CD4-positive, alpha-beta T cell (primary cell): Measurements from ENCODE around the gene CCDC85A. TPM values are rescaled to one million over a fixed set of nuclear protein-coding genes. Genes with fewer than 3 reads are reported as not detected.

Source experiments
- ATAC-seq: fragments of 200-7000 bp; cut with Tn5 transposase; one replicate; pipeline ENCODE4 v1.10.0; 2022; ENCODE audit warnings: mild to moderate bottlenecking; ENCODE audit not compliant: poor library complexity
- CTCF ChIA-PET: fragments of 350-600 bp; sonication (Branson Sonifier 250); formaldehyde crosslinking; loops from one replicate; lab custom pipeline; 2021; ENCODE audit warnings: antibody characterized with exemption, inconsistent platforms; lab: Charles Lee
- POLR2A ChIA-PET: fragments of 350-600 bp; sonication (Branson Sonifier 250); formaldehyde crosslinking; loops from one replicate; lab custom pipeline; 2021; ENCODE audit warnings: antibody characterized with exemption, inconsistent platforms; lab: Charles Lee
- DNase-seq, 14 experiments: peaks; one replicate each; pipeline ENCODE4 v3.0.0-alpha.2; 2013 to 2020; ENCODE audit warnings: mixed read lengths in 2 of 14
- H3K27ac ChIP-seq, 2 donors: one replicate each; pipeline versions ENCODE4 v1.5.1 to v1.7.0; 2013; ENCODE audit warnings: low read length in 2 of 2, low read depth in 1 of 2, mild to moderate bottlenecking in 1 of 2
- H3K27me3 ChIP-seq, 2 experiments: 1 replicate in 1 of 2; 2 replicates in 1 of 2; pipeline versions ENCODE4 v1.6.1 to v1.7.0; 2013; ENCODE audit warnings: low read length in 2 of 2, control low read depth in 1 of 2, mild to moderate bottlenecking in 1 of 2, moderate library complexity in 1 of 2; ENCODE audit not compliant: insufficient read depth in 2 of 2, control insufficient read depth in 1 of 2
- H3K36me3 ChIP-seq: one replicate; pipeline ENCODE4 v1.6.1; 2013; ENCODE audit warnings: low read length, control low read depth; ENCODE audit not compliant: insufficient read depth
- H3K4me1 ChIP-seq: one replicate; pipeline ENCODE4 v1.6.1; 2013; ENCODE audit warnings: low read length, control low read depth; ENCODE audit not compliant: insufficient read depth
- H3K4me3 ChIP-seq: one replicate; pipeline ENCODE4 v1.5.1; 2013; ENCODE audit warnings: mild to moderate bottlenecking, low read length, moderate library complexity
- H3K9me3 ChIP-seq, 2 experiments: 1 replicate in 1 of 2; 2 replicates in 1 of 2; pipeline versions ENCODE4 v1.6.1 to v1.7.0; 2013; ENCODE audit warnings: low read length in 2 of 2, mild to moderate bottlenecking in 2 of 2, control low read depth in 1 of 2, moderate library complexity in 1 of 2; ENCODE audit not compliant: control insufficient read depth in 1 of 2, insufficient read depth in 1 of 2
- H3K27ac Mint-ChIP-seq: one replicate; pipeline ENCODE4 v1.8.0; 2020; ENCODE audit warnings: mixed read lengths
- H3K27me3 Mint-ChIP-seq: one replicate; pipeline ENCODE4 v1.8.0; 2021; ENCODE audit warnings: mixed read lengths
- H3K36me3 Mint-ChIP-seq: one replicate; pipeline ENCODE4 v1.8.0; 2021; ENCODE audit warnings: low read depth, mixed read lengths
- H3K4me1 Mint-ChIP-seq: one replicate; pipeline ENCODE4 v1.8.0; 2021; ENCODE audit warnings: low read depth, mixed read lengths
- H3K4me3 Mint-ChIP-seq: one replicate; pipeline ENCODE4 v1.8.0; 2020; ENCODE audit warnings: mild to moderate bottlenecking, mixed read lengths
- H3K9me3 Mint-ChIP-seq: one replicate; pipeline ENCODE4 v1.8.0; 2020; ENCODE audit warnings: mixed read lengths
- CTCF ChIP-seq: fragments of 200-600 bp; IDR thresholded peaks from one replicate; pipeline ENCODE4 v1.8.0; 2022; ENCODE audit warnings: antibody characterized with exemption, mild to moderate bottlenecking
- intact Hi-C, 2 experiments: fragments of 100-400 bp; cut with DNase I in 1 of 2; cut with micrococcal nuclease in 1 of 2; formaldehyde crosslinking; loops; one replicate each; pipeline versions ENCODE4 v1.15.1 to v1.9.0; 2023 to 2025; cut with DNase I, micrococcal nuclease
- total RNA-seq, 174 experiments: library from RNA in 2 of 174; stranded (reverse) in 2 of 174; gene quantifications; one replicate each; pipeline ENCODE4 v1.2.3 and lab custom pipeline; 2021 to 2026

The CCDC85A gene
- total RNA-seq, 2 experiments from 2014 or later, result not detected

DNA sequence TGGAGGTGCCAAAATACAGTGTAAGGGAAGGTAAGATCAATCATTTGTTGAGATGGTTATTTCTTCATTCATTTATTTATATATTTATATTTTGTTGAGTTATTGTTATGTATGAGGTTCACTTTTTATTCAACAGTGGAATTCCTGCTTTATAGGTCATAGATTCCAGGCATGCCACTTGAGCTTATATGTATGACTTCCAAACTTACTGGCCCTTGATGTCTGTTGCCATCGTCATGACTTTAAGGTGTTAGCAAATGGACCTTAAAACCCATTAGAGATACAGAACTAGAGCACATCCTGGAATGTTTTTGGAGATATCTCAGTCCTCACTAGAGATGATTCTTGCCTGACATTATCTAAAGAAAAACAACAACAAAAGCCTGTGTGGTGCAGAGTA, 25.9 kb downstream of the CCDC85A start:
- POLR2A ChIA-PET, result no interaction called here
- no peak overlapping the region for H3K27ac ChIP-seq
- no peaks in the 10 kb centered on the region for H3K4me1 ChIP-seq
- no peaks in the 10 kb centered on the region for H3K36me3 ChIP-seq
- DNase-seq, result no peak
- Mint-ChIP-seq H3K27me3 (no peaks in the 10 kb centered on the region), H3K4me3 (no peak overlapping the region), H3K9me3 (no peaks in the 10 kb centered on the region), H3K36me3 (no peaks in the 10 kb centered on the region), H3K4me1 (no peaks in the 10 kb centered on the region), H3K27ac (no peak overlapping the region)
- intact Hi-C loops, result no loop called here
- TF ChIP-seq CTCF, result no peak
- no peak overlapping the region for H3K4me3 ChIP-seq
- ATAC-seq, result no peak
- H3K9me3 ChIP-seq, result no peaks in the 10 kb centered on the region
- H3K27me3 ChIP-seq, result no peaks in the 10 kb centered on the region
- CTCF ChIA-PET, result no interaction called here

GRCh38 chr2:56210291-56210690, 26.5 kb downstream of the CCDC85A start:
- intact Hi-C loops, result no loop called here
- Histone ChIP-seq H3K4me3 (no peak overlapping the region), H3K36me3 (no peaks in the 10 kb centered on the region), H3K27me3 (no peaks in the 10 kb centered on the region), H3K9me3 (no peaks in the 10 kb centered on the region), H3K27ac (no peak overlapping the region), H3K4me1 (no peaks in the 10 kb centered on the region)
- ChIA-PET CTCF (no interaction called here), POLR2A (no interaction called here)
- H3K4me1 Mint-ChIP-seq, result no peaks in the 10 kb centered on the region
- no peak overlapping the region for H3K27ac Mint-ChIP-seq
- H3K9me3 Mint-ChIP-seq, result no peaks in the 10 kb centered on the region
- ATAC-seq, result no peak
- TF ChIP-seq CTCF, result no peak
- H3K27me3 Mint-ChIP-seq, result no peaks in the 10 kb centered on the region
- no peaks in the 10 kb centered on the region for H3K36me3 Mint-ChIP-seq
- DNase-seq, result no peak
- no peak overlapping the region for H3K4me3 Mint-ChIP-seq

- Mint-ChIP-seq H3K27me3 (no peaks in the 10 kb centered on the region), H3K4me3 (no peak overlapping the region)
- POLR2A ChIA-PET, result no interaction called here
Observed at GRCh38 chr2:56211048-56211447, 27.3 kb downstream of the CCDC85A start.

More at GRCh38 chr2:56211048-56211447, 27.3 kb downstream of the CCDC85A start:
- Histone ChIP-seq H3K4me3 (no peak overlapping the region), H3K4me1 (no peaks in the 10 kb centered on the region), H3K36me3 (no peaks in the 10 kb centered on the region), H3K27ac (no peak overlapping the region), H3K9me3 (no peaks in the 10 kb centered on the region), H3K27me3 (no peaks in the 10 kb centered on the region)
- CTCF ChIA-PET, result no interaction called here
- no peak for ATAC-seq
- H3K36me3 Mint-ChIP-seq, result no peaks in the 10 kb centered on the region
- intact Hi-C loops, result no loop called here
- no peaks in the 10 kb centered on the region for H3K4me1 Mint-ChIP-seq
- no peaks in the 10 kb centered on the region for H3K9me3 Mint-ChIP-seq
- TF ChIP-seq CTCF, result no peak
- H3K27ac Mint-ChIP-seq, result no peak overlapping the region
- no peak for DNase-seq
